PFSK-1 (cell line): ENCODE data around the gene SAMD10.
A peak's percentile ranks its signal among the peaks of the same experiment; 100 is the strongest.

Source experiments
- FOXP2 ChIP-seq: optimal IDR thresholded peaks from 2 replicates; pipeline ENCODE3; 2011; ENCODE audit warnings: borderline replicate concordance, control low read depth, inconsistent platforms; ENCODE audit not compliant: insufficient read depth; ENCODE audit errors: extremely low read length, extremely low read depth
- POLR2AphosphoS5 ChIP-seq: IDR thresholded peaks from 2 replicates; pipeline ENCODE4 v1.6.1; 2012; ENCODE audit warnings: low read depth, mild to moderate bottlenecking, control low read depth, low read length, moderate library complexity
- REST ChIP-seq, 2 experiments: IDR thresholded peaks; 2 replicates each; pipeline versions ENCODE4 v1.6.1 to v1.8.0; 2011 to 2012; ENCODE audit warnings: low read depth in 2 of 2, low read length in 2 of 2, control low read depth in 1 of 2, inconsistent platforms in 1 of 2, mild to moderate bottlenecking in 1 of 2, moderate library complexity in 1 of 2; ENCODE audit not compliant: insufficient read depth in 1 of 2
- SIN3A ChIP-seq: IDR thresholded peaks from 2 replicates; pipeline ENCODE4 v1.6.1; 2012; ENCODE audit warnings: mild to moderate bottlenecking, low read length, moderate library complexity, borderline replicate concordance; ENCODE audit not compliant: insufficient read depth
- TAF1 ChIP-seq: IDR thresholded peaks from 2 replicates; pipeline ENCODE4 v1.6.1; 2012; ENCODE audit warnings: low read length, control low read depth, borderline replicate concordance; ENCODE audit not compliant: insufficient read depth

The SAMD10 gene

DNA sequence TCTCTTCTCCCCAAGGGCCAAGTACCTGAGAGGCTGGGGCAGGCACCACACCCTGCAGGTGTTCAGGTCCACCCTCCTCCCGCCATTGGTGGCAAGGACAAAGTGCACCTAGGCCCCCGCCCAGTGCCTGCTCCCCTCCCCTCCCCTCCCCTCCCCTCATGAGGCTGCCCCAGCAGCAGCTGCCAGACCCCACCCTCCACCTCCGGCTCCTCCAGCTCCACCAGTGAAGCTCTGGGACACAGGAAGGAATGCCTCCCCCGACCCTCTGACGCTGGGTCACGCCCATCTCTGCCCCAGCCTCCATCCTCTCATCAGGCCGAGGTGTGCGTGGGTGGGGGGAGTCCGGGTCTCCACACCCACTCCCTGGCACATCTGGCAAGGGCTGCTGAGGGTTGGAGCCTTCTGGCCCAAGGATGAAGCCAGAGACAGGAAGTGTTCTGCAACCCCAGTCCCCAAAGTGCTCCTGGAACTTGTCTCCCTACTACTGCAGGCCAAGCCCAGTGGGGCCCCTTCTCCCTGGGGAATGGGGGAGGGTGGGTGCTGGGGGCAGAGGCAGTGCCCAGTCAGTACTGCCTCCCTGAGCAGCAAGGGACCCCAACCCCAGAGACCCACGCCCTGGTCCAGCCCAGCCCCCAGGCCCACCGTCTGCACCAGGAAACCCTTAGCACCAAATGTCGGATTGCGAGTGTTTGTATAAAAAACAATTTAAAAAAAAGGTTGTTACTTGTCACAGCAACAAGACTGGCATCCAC, 21.6 kb downstream of the SAMD10 start:
- TF ChIP-seq SIN3A (no peak), REST (IDR thresholded peaks at IDR 0.05; ENCODE audit: insufficient read depth in 1 of 2, low read depth in 2 of 2, low read length in 2 of 2) (no peak), TAF1 (no peak)

DNA sequence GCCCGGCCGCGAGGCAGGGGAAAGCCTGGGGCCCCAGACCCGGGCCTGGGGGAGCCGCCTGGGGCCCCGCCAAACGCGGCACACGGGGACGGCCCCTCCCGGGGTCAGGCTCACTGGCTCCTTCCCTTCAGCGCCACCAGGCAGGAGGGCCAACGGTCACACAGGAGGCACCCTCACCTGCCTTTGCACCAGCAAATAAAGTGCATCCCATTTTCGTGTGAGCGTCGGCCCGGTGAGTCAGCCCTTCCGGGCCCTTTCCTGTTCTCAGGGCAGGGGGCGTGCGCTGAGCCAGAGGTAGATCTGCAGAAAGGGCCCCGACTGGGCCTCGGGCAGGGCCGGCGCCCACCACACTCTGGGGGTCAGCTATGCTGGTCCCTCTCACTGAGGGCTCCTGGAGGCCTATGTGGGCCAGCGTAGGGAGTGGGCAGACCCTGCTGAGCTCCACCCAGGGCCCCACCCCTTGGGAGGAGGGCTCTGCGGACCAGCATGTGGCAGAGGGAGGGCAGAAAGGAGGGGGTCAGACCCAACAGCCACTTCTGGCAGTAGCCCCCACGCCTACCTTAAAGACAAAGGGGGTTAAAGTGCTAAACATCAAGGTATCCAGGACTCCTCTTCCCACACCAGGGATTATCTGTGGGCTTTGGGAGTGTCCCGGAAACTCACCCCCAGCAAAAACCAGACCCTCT, 22.3 kb downstream of the SAMD10 start:
- TF ChIP-seq FOXP2 (no peak), TAF1 (no peak), SIN3A (no peak), REST (IDR thresholded peaks at IDR 0.05; ENCODE audit: insufficient read depth in 1 of 2, low read depth in 2 of 2, low read length in 2 of 2) (no peak), POLR2AphosphoS5 (no peak; the same call in none of the 2 replicates)

DNA sequence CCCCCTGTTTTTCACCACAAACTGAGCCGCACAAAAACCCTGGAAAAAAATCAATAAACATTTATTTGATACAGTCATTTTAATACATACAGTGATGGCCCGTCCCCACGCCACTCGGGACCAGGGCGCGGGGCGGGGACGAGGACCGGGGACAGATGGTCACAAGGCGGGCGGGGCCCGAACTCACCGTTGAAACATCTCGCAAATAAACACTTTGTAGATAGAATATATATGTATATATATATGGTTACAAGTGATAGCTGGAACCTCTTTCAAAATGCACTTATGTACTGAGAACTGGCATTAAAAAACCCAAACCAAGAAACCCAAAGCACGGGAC, 22.8 kb downstream of the SAMD10 start:
- TF ChIP-seq POLR2AphosphoS5, result no peak
- no peak for TF ChIP-seq REST (IDR thresholded peaks at IDR 0.05; ENCODE audit: insufficient read depth in 1 of 2, low read depth in 2 of 2, low read length in 2 of 2)
- no peak for TF ChIP-seq SIN3A
- no peak for TF ChIP-seq FOXP2
- no peak for TF ChIP-seq TAF1

DNA sequence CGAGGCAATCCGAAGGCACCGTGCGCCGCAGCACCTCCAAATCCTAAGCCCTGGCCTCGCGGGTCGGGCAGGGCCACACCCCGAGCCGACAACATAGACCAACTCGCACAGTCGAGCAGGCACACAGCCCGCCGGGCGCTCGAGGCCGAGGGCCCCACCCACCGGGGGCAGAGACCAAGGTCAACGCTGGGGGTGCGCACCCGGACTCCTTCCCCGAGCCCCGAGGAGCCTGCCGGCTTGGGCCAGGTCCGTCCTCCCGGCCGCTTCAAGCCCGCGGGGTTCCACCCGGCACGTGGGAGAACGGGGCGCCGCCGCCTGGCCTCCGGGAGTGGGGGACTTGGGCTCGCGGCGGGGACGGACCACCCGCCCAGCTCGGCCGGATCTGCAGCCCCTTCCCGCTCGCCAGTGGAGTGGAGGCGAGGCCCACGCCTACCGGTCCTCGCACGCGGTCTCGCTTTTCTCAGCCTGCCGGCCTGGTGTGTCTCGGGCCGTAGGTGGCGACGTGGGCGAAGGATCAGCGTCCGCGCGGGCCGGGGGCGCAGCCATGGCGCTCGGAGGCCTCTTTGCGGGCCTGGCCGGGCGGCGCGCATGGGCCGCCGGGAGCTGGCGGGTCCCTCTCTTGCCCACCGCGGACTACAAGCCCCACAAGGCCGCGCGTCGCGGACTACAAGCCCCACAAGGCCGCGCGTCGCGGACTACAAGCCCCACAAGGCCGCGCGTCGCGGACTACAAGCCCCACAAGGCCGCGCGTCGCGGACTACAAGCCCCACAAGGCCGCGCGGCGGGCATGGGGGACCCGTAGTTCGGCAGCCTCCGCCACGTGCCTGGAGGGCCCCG, 23.4 kb downstream of the SAMD10 start, which contains the start of gene UCKL1:
Gene UCKL1, minus strand, starts transcription at position 590 of the 837 bp plus-strand sequence. Its CDS starts 44 bp downstream, at position 546.
- TF ChIP-seq FOXP2, result no peak
- TF ChIP-seq TAF1, result 0 out of 2 replicates have a peak, but pooled peaks have one; percentile 33
- no peak for TF ChIP-seq REST (IDR thresholded peaks at IDR 0.05; ENCODE audit: insufficient read depth in 1 of 2, low read depth in 2 of 2, low read length in 2 of 2)
- TF ChIP-seq POLR2AphosphoS5, result peak; percentile 74; the same call in 1 of the 2 replicates
- TF ChIP-seq SIN3A, result no peak; the same call in 1 of the 2 replicates
